Raji (cell line): ENCODE data around the gene BLOC1S4.
A peak's percentile ranks its signal among the peaks of the same experiment; 100 is the strongest.

Source experiments
- POLR2A ChIP-seq: IDR thresholded peaks from 2 replicates; pipeline ENCODE4 v1.6.1; 2011; ENCODE audit warnings: low read depth, low read length, control low read depth; ENCODE audit not compliant: insufficient read depth

Gene BLOC1S4, protein sequence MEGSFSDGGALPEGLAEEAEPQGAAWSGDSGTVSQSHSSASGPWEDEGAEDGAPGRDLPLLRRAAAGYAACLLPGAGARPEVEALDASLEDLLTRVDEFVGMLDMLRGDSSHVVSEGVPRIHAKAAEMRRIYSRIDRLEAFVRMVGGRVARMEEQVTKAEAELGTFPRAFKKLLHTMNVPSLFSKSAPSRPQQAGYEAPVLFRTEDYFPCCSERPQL

DNA sequence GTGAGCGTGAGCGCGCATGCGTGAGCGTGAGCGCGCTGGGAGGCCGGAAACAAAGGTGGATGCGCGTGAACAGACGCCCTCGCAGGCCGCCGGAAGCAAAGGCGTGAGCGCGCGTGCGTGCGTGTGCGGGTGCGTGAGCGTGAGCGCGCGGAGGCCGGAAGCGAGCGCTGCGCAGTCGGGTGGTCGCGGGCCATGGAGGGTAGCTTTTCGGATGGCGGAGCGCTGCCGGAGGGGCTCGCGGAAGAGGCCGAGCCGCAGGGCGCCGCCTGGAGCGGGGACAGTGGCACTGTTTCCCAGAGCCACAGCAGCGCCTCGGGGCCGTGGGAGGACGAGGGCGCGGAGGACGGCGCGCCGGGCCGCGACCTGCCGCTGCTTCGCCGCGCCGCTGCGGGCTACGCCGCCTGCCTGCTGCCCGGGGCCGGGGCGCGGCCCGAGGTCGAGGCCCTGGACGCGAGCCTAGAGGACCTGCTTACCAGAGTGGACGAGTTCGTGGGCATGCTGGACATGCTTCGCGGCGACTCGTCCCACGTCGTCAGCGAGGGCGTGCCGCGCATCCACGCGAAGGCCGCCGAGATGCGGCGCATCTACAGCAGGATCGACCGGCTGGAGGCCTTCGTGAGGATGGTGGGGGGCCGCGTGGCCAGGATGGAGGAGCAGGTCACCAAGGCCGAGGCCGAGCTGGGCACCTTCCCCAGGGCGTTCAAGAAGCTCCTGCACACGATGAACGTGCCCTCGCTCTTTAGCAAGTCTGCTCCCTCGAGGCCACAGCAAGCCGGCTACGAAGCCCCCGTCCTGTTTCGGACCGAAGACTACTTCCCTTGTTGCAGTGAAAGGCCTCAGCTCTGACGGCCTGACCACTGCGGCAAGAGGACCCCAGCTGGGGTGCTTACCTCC lies at the start of gene BLOC1S4:
Gene BLOC1S4, plus strand, starts transcription at position 157 of the 894 bp plus-strand sequence. Its CDS starts 36 bp downstream, at position 193.
- peak; percentile 85 for TF ChIP-seq POLR2A

DNA sequence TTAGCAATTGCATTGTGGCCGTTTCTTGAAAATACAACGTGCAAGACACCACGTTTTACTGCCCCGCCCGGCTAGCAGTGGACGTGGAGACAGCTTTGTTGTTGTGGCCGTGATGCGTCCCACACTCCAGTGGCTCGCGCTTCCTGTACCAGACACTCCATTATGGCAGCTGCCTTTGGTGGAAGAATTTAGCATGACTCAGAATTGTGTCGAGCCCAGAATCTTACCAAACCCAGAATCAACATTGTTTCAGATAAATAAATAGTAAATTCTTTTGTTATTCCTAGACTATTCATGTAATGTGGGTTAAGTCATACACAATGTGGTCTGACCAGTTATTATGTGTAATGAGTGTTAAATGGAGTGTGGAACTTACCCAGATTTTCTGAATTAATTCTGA lies 47.6 kb upstream of the BLOC1S4 start:
- TF ChIP-seq POLR2A = no peak

DNA sequence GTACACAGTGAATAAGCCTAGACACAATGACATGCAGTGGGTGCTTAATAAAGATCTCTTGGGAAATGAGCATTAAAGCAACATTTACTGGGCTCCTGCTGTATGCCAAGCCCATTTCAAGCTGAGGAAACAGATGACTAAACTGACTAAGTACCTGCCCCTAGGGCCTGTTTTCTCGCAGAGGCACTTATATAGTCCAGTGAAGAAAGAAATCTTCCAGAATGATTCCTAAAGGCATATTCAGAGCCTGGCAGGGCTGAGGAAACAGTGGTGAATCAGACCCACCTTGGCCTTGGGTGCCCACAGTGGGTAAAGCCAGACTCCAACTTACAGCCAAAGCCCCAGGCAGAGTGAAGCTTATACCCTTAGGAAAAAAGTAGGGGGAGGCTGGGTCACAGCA lies 44.3 kb upstream of the BLOC1S4 start:
- TF ChIP-seq POLR2A = no peak

DNA sequence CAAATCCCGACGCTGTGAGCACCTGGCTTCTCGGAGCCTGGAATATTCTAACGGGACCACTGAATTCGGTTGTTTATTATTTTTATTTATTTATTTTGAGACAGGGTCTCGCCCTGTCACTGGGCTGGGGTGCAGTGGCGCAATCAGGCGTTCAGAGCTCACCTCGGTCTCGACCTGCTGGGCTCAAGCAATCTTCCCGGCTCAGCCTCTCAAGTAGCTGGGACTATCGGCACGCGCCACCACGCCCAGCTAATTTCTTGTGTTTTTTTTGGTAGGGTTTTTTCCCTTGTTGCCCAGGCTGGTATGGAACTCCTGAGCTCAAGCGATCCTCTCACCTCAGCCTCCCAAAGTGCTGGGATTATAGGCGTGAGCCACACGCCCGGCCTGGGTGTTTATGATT lies 43.8 kb upstream of the BLOC1S4 start:
- no peak for TF ChIP-seq POLR2A

DNA sequence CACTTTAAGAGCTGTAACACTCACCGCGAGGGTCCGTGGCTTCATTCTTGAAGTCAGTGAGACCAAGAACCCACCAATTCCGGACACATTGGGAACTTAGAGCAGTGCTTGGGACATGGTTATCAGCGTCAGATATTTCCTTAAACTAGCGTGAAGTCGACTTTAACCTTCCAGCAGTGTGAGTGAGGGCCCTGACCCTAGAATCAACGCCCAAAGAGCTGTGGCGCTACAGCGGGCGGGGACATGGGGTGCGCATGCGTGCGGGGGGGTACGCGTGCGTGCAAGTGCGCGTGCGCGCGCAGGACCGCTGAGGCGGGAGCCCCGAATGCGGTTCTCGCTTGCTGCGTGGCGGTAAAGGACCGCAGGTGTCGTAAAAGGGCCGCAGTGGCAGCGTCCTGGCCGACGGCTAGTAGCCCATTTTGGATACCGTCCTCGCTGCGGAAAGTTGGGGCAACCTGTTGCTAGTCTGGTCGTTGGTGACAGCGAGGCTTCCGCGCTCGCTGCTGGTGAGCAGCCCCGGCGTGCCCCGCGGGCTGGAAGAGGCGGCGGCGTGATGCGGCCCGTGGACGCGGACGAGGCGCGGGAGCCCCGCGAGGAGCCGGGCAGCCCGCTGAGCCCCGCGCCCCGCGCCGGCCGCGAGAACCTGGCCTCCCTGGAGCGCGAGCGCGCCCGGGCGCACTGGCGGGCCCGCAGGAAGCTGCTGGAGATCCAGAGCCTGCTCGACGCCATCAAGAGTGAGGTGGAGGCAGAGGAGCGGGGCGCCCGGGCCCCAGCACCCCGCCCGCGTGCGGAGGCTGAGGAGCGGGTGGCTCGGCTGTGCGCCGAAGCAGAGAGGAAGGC lies 42.1 kb upstream of the BLOC1S4 start:
- TF ChIP-seq POLR2A = peak; percentile 84

DNA sequence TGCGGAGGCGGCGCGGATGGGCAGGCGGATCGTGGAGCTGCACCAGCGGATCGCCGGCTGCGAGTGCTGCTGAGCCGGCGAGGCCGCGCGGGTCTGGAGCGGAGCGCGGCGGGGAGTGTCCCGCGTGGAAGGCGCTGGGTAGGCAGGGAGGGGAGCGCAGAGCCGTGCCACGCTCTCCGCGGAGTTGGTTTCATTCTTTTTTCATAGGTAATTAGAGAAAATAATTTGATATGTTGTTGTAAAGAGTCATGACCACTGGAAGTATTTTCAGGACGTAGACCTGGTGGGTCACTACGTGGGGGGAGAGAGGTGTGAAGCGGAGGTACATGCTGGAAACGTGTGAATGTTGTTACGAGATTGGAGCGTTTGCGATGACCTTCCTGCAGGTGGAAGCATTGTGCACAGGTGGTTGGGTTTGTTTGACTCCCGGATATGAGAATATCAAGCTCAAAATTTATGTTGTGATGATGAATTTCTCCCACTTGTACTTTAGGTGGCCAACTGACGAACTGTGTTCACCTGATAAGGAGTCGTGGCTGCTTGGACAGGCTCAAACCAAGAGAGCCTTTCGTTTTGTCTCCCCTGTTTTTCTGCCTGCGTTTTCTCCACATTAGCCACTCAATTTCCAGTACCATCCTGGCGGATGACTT lies 41.3 kb upstream of the BLOC1S4 start:
- TF ChIP-seq POLR2A = peak; percentile 42; the same call in 1 of the 2 replicates

- TF ChIP-seq POLR2A = no peak
Observed at GRCh38 chr4:6676722-6677558, 39.0 kb upstream of the BLOC1S4 start.

DNA sequence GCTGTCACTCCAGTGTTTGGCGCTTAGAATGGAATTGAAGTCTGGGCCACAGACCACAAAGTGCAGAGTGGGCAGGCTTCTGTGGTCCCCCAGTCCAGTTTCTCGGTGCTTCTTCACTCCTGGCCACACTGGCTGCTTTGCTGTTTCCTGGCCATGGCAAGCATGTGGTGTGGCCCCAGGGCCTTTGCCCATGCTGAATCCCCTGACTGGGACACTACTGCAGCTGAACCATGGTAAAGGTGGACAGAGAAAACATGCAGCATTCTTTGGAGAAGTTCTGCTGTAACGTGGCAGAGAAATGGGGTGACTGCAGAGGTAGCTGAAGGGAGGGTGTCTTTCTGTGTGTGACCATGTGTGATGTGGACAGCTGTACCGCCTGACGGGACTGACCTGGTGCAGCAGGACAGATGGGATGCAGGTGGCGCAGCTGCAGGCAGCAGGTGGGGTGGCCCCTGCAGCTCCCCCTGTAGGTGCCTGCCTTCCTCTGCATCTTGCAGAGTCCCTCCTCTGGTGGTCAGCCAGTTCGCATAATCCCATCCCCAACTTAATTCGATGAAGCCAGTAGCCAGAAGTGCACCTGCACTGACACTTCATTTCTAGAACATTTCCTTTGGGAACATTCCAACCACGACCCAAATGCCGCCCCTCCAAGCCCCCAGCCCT lies 35.5 kb upstream of the BLOC1S4 start:
- TF ChIP-seq POLR2A = no peak

- TF ChIP-seq POLR2A = no peak
Observed at GRCh38 chr4:6681191-6681590, 34.8 kb upstream of the BLOC1S4 start.

DNA sequence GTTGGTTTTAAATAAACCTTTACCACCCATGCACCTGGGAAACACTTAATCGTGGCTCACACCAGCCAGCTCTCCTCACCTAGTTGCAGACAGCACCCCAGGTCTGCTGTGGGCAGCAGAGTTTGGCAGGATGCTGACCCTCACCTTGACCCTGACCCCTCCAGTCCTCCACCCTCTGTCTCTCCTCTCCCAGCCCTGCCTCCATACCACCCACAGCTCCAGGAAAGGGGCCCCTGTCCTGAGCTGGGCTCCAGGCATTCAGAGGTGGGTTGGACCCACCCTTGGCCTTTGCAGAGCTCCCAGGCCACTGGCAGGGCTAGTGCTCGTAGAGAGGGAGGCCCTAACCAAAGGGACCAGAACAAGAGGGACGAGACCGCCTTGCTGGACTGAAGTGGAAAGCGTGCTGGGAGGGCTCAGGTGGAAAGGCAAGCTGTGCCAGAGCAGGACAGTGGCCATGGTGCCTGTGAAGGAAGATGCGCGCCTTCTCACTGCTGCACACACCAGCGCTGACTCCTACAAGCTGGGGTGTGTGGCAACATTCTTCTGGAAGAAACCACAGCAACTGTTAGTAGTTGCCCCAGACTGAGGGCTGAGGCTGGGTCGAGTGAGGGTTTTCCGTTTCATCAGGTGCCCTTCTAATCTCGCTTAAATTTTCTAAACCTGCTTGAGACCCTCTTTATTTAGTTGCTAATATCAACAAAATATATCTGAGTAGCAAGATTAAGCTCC lies 32.9 kb upstream of the BLOC1S4 start:
- TF ChIP-seq POLR2A = no peak

GRCh38 chr4:6684656-6685055 lies 31.3 kb upstream of the BLOC1S4 start:
- no peak for TF ChIP-seq POLR2A

DNA sequence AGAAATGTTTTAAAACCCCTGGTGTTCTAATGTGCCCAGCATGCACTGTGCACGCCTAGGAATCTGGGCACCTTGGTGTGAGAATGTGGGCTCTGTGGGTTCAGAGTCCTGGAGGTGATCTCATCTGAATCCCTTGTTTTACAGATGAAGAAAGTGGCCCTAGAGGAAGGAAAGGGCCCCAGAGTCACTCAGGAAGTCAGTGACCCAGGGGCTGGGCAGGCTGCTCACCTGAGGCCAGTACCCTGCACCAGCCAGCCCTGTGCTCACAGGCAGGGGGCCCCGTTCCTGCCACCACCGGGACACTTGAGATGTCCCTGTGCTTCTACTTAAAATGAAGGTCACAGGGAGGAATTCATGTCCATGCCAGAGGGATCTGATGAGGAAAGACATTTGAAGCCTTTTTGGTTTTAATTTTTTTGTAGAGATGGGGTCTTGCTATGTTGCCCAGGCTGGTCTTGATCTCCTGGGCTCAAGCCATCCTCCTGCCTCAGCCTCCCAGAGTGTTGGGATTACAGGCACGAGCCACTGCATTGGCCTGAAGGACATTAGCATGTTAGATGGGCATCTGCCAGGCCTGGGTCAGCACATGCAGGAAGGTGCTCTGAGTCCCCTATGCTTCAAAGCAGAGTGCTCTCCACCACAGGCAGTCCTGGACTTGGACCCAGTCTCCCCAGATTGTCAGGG lies 29.7 kb upstream of the BLOC1S4 start:
- no peak for TF ChIP-seq POLR2A
